Vagina (tissue), 2 donors: Measurements from ENCODE around the gene EFNA1. TPM values are rescaled to one million over a fixed set of nuclear protein-coding genes. Genes with fewer than 3 reads are reported as not detected.

Source experiments
- DNase-seq, 2 donors: peaks; one replicate each; pipeline ENCODE4 v3.0.0-alpha.2; 2017; ENCODE audit errors: extremely low spot score in 2 of 2
- H3K27ac ChIP-seq: fragments of 200-600 bp; sonication (generic); one replicate; pipeline ENCODE4 v1.5.1; 2019
- H3K27me3 ChIP-seq: fragments of 200-600 bp; sonication (generic); one replicate; pipeline ENCODE4 v1.5.1; 2019
- H3K36me3 ChIP-seq, 2 donors: fragments of 200-600 bp; sonication (generic); one replicate each; pipeline ENCODE4 v1.5.1; 2017 to 2019
- H3K4me1 ChIP-seq: fragments of 200-600 bp; sonication (generic); one replicate; pipeline ENCODE4 v1.5.1; 2019
- H3K4me3 ChIP-seq, 2 donors: fragments of 200-600 bp; sonication (generic); 1 replicate in 1 of 2; 2 replicates in 1 of 2; pipeline ENCODE4 v1.5.1; 2016 to 2019
- H3K9me3 ChIP-seq: fragments of 200-600 bp; sonication (generic); one replicate; pipeline ENCODE4 v1.5.1; 2019
- POLR2A ChIP-seq, 2 donors: fragments of 450-650 bp; IDR thresholded peaks; one replicate each; pipeline ENCODE4 v1.6.1; 2017; ENCODE audit warnings: antibody characterized with exemption in 2 of 2, mild to moderate bottlenecking in 2 of 2, moderate library complexity in 2 of 2
- POLR2AphosphoS5 ChIP-seq, 2 donors: sonication (generic); formaldehyde crosslinking; IDR thresholded peaks; one replicate each; pipeline ENCODE4 v1.9.0; 2017; ENCODE audit warnings: antibody characterized with exemption in 2 of 2, mild to moderate bottlenecking in 2 of 2, low read depth in 1 of 2; ENCODE audit not compliant: insufficient read depth in 1 of 2
- intact Hi-C: fragments of 100-400 bp; cut with DNase I; formaldehyde crosslinking; loops from one replicate; pipeline ENCODE4 v1.15.1; 2023
- total RNA-seq: library from RNA; depleted of rRNA; stranded (reverse); fragments of >200 nt; gene quantifications from one replicate; pipeline ENCODE4 v1.2.3, GENCODE V29; 2016
- TF ChIP-seq, protein P1 (sequence below), 3 experiments: fragments of 450-650 bp in 2 of 3; fragments of 200-600 bp in 1 of 3; sonication (generic) in 1 of 3; IDR thresholded peaks; one replicate each; pipeline ENCODE4 v1.5.1; 2017 to 2019; ENCODE audit warnings: antibody characterized with exemption in 3 of 3, mild to moderate bottlenecking in 2 of 3, moderate library complexity in 2 of 3

Gene EFNA1
- total RNA-seq, 1 donor from 2014 or later = 57.9 TPM

DNA sequence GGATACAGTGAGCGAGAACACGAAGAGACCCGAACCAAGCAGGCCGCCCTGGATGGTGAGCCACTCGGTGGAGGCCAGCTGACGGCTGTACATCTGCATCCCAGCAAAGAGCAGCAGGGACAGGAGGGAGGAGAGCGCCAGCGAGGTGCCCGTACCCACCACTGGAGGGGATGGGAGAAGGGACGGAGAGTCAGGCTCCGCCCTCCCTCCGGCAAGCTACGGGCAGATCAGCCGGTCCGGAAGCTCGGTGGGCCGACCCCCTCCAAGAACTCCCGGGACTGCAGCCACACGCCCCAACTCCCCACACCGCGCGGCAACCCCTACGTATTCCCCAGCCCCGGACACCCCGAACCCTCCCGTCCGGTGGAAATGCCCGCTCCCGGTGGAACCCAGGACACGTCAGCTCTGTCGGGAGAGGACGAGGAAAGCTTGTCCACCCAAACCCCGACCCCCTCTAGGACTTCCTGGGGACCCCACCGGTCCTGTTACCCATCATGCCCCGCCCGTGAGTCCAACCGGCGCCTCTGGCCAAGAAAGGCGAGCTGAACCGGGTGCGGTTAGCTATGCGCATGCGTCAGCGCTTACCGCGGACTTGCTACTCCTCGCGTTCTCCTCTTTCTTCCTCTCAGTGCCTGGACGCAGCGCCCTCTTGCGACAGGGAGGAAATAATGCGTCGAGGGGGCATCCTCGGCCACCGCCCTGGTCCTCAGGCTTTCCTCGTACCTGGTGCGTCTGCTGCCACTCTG is 45.2 kb downstream of the EFNA1 start, which contains the start of gene KRTCAP2:
KRTCAP2 (minus strand) TSS at position 573 of the 746 bp plus-strand sequence; CDS start at position 493, 80 bp downstream.
- TF ChIP-seq, protein P1, sequence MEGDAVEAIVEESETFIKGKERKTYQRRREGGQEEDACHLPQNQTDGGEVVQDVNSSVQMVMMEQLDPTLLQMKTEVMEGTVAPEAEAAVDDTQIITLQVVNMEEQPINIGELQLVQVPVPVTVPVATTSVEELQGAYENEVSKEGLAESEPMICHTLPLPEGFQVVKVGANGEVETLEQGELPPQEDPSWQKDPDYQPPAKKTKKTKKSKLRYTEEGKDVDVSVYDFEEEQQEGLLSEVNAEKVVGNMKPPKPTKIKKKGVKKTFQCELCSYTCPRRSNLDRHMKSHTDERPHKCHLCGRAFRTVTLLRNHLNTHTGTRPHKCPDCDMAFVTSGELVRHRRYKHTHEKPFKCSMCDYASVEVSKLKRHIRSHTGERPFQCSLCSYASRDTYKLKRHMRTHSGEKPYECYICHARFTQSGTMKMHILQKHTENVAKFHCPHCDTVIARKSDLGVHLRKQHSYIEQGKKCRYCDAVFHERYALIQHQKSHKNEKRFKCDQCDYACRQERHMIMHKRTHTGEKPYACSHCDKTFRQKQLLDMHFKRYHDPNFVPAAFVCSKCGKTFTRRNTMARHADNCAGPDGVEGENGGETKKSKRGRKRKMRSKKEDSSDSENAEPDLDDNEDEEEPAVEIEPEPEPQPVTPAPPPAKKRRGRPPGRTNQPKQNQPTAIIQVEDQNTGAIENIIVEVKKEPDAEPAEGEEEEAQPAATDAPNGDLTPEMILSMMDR (IDR thresholded peaks at IDR 0.05) = peak; percentile 87 to 95 (median 92)
- TF ChIP-seq POLR2A (IDR thresholded peaks at IDR 0.05) (peak in 1 of 2 donors; percentile 8), POLR2AphosphoS5 (IDR thresholded peaks at IDR 0.05; ENCODE audit: insufficient read depth in 1 of 2, low read depth in 1 of 2) (peak; percentile 83 to 97)
- peak; percentile 96 to 97 for DNase-seq
- Histone ChIP-seq H3K27ac (peak within 1 kb of the TSS; percentile 94), H3K27me3 (no peaks in the 10 kb centered on the region), H3K9me3 (no peaks in the 10 kb centered on the region), H3K36me3 (peaks cover 0 to 13% of the 10 kb centered on the region in 2 donors), H3K4me3 (peak within 1 kb of the TSS; percentile 88 to 90), H3K4me1 (peaks cover 39% of the 10 kb centered on the region)
- intact Hi-C loops = no loop called here

DNA sequence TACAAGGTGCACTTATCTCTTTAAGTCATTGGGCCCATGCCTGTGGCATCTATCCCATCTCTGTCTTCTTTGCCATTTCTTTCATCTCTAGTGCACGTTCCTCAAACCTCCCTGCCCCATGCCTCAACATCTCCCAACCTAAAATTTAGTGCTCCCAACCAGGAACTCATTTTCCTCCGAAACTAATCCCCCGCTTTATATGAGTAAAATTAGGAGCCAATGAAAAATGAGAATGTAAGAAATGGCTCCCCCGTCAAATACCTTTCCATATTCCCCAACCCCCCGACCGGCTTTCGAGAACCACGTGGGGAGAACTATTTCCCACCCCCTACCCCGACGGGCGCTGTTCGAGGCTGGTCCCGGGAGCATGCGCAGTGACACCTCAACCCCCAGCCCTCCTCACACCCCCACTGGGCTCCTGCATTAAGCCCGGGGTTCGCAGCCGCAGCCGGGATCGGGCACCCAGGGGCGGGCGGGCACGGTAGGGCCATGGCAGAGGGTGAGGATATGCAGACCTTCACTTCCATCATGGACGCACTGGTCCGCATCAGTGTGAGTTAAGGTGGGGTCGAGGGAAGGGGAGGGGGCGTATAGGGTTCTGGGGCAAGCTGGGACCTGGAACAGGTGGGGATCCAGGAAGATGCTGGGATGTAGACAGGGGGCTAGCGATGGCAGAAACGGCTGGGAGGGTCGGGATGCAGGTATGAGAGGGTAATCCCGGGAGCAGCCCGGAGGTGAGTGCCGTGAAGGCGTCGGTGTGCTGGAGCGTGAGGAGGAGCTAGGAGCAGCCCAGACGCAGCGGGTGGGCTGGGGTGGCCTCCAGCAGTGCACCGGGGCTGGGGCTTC is 46.0 kb downstream of the EFNA1 start, which contains the start of gene TRIM46:
TRIM46 (plus strand) TSS at position 372 of the 846 bp plus-strand sequence; CDS start at position 490, 118 bp downstream.
- H3K4me1 ChIP-seq = peaks cover 38% of the 10 kb centered on the region
- H3K9me3 ChIP-seq = no peaks in the 10 kb centered on the region
- peak within 1 kb of the TSS; percentile 94 for H3K27ac ChIP-seq
- DNase-seq = peak; percentile 85 to 91
- H3K36me3 ChIP-seq = peaks cover 0 to 12% of the 10 kb centered on the region in 2 donors
- H3K4me3 ChIP-seq = peak within 1 kb of the TSS; percentile 88 to 90
- intact Hi-C loops = no loop called here
- TF ChIP-seq, protein P1 (IDR thresholded peaks at IDR 0.05) = no peak
- TF ChIP-seq POLR2AphosphoS5 (IDR thresholded peaks at IDR 0.05; ENCODE audit: insufficient read depth in 1 of 2, low read depth in 1 of 2) = no peak
- no peak for TF ChIP-seq POLR2A (IDR thresholded peaks at IDR 0.05)
- H3K27me3 ChIP-seq = no peaks in the 10 kb centered on the region

DNA sequence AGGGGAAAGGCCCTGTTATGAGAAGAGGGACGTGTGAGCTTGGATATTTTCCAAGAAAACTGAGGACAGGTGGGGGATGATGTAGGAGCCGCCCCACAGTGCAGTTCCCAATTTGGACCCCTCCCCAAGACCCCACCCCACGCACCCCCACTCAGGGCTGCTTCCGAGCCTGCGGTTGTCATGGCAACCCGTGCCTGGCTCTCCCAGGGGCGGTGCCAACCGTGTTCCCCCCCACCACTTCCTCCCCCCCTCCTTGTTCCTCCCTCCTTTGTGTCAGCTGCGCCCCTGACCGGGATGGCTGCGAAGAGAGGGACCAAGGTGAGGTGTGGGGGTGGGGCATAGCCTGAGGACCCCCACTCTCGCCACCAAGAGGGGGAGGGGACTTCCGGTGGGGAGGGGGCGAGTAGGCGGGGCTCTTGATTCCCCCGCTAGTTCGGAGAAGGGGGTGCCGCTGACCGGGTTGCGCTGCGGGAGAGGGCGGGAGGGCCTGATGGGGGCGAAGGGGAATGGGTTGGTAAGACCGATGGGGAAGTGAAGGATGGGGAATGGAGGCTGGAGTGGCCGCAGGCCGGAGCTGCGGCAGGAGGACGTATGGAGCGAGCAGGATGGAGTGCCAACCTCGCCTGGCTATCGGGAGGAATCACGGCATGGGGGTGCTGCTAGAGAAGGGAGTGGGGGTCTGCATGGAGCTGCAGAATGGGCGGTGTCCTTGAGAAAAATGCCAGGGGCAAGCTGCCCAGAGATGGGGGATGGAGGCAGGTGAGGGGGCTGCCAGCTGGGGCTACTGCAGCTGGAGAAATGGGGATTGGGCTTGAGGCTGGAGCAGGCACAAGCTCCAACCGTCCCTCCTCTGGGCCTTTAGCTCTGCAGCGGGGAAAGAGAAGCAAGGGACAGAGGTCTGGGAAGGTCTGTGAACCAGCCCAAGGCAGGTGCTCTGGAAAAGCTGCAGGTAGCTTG is 46.9 kb downstream of the EFNA1 start:
- DNase-seq = peak; percentile 84 to 91
- H3K9me3 ChIP-seq = no peaks in the 10 kb centered on the region
- no peak for TF ChIP-seq POLR2A (IDR thresholded peaks at IDR 0.05)
- TF ChIP-seq, protein P1 (IDR thresholded peaks at IDR 0.05) = no peak
- no peak for TF ChIP-seq POLR2AphosphoS5 (IDR thresholded peaks at IDR 0.05; ENCODE audit: insufficient read depth in 1 of 2, low read depth in 1 of 2)
- no peaks in the 10 kb centered on the region for H3K27me3 ChIP-seq
- peaks cover 38% of the 10 kb centered on the region for H3K4me1 ChIP-seq
- peaks cover 0 to 3% of the 10 kb centered on the region in 2 donors for H3K36me3 ChIP-seq
- H3K27ac ChIP-seq = peak overlapping the region; percentile 3
- intact Hi-C loops = loop anchor here (5.0 kb wide), 1 partner anchor 53 kb away; no protein-coding TSS in a partner anchor
- peak overlapping the region; percentile 88 to 90 for H3K4me3 ChIP-seq

DNA sequence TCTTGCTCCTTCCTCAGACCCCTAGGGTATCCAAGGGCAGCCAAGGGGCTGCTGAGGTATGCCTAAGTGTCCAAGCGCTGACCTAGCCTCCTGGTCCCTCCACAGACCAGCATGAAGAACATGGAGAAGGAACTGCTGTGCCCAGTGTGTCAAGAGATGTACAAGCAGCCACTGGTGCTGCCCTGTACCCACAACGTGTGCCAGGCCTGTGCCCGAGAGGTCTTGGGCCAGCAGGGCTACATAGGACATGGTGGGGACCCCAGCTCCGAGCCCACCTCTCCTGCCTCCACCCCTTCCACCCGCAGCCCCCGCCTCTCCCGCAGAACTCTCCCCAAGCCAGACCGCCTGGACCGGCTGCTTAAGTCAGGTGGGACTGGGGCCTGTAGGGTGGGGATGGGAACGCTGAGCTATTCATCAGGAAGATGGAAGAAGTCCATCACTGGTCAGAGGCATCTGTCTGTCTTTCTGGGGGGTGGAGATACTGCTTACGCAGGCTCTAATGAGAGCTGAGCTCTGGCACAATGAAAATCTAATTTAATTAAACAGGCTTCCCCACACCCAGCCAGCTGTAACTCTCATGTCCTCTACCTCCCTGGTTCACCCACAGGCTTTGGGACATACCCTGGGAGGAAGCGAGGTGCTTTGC is 47.7 kb downstream of the EFNA1 start:
- Histone ChIP-seq H3K27me3 (no peaks in the 10 kb centered on the region), H3K4me1 (peaks cover 38% of the 10 kb centered on the region), H3K9me3 (no peaks in the 10 kb centered on the region), H3K4me3 (no peak overlapping the region), H3K27ac (no peak overlapping the region), H3K36me3 (no peaks in the 10 kb centered on the region)
- intact Hi-C loops = loop anchor here (5.0 kb wide), 1 partner anchor 52 kb away; no protein-coding TSS in a partner anchor
- DNase-seq = peak; percentile 40 to 85
- TF ChIP-seq, protein P1 (IDR thresholded peaks at IDR 0.05) = no peak
